ENCODE results near the gene FADS3.

The FADS3 gene

GRCh38 chr11:61855939-61856680 lies 35.2 kb downstream of the FADS3 start:
- DNase-seq (ENCODE audit: low read depth in 2 of 2): no peak

DNA sequence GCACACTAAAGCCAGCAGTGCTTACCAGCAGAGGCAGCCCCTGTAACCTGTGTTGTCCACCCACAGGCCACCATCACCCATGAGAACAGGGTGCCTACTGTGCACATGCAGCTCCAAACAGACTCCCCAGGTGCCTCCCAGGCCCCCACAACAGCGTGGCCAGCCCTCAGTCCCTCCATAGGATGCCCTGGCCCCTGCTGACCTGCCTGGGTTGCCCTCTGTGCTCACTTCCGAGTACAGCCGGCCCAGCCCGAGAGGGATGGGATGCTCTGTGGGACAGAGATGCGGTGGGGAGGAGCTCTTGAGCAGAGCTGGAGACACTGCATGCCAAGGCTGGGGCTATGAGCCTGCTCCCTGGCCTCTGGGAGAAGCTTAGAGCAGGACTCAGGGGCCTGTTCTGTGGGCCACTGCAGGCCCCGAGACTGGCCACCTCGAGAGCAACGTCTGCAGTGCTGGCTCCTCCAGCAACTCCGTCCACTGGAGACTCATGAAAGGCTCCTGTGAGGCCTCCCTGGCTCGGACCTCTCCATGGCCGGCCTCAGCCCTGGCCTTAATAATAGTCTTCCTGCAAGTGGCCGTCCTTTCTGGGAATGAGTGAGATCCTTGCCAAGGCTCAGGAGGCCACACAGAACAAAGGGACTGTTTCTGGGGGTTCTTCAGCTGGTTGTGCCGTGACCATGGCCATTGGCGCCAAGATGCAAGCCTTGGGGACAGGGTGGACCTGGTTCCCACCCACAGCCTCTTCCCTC lies 36.2 kb downstream of the FADS3 start:
- DNase-seq (ENCODE audit: low read depth in 2 of 2): no peak

- DNase-seq (ENCODE audit: low read depth in 2 of 2): no peak
These were observed 37.0 kb downstream of the FADS3 start for GRCh38 chr11:61854206-61854895.

DNA sequence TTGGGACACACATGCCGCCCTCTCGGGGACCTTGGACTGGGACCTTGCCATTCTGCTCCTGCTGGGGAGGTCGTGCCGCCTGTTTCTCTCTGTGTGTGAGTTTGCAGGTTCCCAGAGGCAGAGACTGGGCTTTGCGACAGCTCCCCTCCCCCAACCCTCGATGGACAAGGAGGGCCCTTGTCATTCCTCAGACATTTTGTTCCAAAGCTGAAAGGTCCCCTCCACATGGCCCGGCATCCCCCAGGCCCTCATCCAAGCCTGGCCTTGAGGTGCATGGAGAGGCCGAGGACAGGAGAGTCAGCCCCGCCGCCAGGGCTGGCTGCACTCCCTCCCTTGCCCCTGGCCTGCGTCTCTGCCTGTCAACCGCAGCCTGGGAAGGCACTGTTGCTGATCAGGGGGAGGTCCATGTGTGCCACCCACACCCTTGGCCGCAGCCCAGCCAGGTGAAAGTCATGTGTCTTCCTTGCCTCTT lies 37.6 kb downstream of the FADS3 start:
- DNase-seq (ENCODE audit: low read depth in 2 of 2): no peak

- DNase-seq (ENCODE audit: low read depth in 2 of 2): no peak
These were observed 39.4 kb downstream of the FADS3 start for GRCh38 chr11:61851900-61852295.

- DNase-seq (ENCODE audit: low read depth in 2 of 2): no peak
These were observed 40.0 kb downstream of the FADS3 start for GRCh38 chr11:61851113-61851899.

DNA sequence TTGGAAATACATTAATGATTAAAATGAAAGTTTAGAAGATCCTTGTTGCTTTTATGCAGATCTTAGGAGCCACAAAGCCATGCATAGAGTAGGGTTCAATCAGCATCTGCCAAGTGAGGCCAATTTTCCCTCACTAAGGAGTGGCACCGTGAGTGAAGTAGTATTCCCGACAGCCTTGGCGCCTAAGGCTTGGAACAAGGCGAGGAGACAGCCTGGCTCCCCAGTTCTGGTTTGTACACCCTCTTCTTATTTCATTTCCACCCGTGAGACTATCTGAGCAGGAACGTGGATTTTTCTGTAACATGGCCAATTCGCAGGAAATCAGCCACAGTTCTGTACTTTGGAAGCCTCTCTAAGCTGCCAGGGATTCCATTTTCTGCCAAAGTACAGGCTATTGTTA lies 40.7 kb downstream of the FADS3 start:
- no peak for DNase-seq (ENCODE audit: low read depth in 2 of 2)

- no peak for DNase-seq (ENCODE audit: low read depth in 2 of 2)
These were observed 42.7 kb downstream of the FADS3 start for GRCh38 chr11:61848631-61849030.

DNA sequence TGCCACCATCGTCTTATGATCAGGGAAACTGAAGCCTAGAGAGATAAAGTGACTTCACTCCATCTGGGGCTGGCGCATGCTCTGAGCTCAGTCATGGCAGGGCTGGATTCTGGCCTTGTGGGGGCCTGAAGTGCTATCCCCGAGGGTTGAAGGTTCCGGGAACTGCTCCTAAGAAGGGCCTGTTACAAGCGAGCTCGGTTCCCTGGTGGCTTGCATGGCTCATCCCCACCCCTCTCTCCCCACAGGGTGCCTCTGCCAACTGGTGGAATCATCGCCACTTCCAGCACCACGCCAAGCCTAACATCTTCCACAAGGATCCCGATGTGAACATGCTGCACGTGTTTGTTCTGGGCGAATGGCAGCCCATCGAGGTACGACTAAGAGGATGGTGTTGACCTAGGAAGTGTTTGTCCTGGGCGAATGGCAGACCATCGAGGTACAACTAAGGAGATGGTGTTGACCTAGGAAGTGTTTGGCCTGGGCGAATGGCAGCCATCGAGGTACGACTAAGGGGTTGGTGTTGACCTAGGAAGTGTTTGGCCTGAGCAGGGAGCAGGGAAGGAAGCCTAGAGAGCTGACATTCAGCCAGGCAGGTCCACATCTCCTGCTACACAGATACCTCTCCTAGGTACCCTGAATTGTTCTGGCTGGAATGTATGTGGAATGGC lies 43.3 kb downstream of the FADS3 start:
- DNase-seq (ENCODE audit: low read depth in 2 of 2): no peak

- no peak for DNase-seq (ENCODE audit: low read depth in 2 of 2)
These were observed 44.9 kb downstream of the FADS3 start for GRCh38 chr11:61846362-61847020.

- DNase-seq (ENCODE audit: low read depth in 2 of 2): no peak
These were observed 46.3 kb downstream of the FADS3 start for GRCh38 chr11:61844909-61845565.

DNA sequence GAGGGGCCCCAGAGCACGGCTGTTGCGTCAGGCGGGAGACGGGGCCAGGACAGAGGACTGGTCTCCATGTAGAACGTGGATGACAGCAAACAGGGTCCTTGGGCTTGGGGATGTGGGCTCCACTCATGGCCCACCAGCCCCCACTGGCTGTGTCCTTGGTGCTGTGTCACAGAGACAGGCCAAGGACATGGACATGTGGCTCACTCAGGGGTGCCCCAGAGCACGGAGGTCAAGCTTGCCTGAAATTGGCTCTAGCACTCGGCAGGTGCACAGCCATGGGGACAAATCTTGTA lies 48.9 kb downstream of the FADS3 start:
- no peak for DNase-seq (ENCODE audit: low read depth in 2 of 2)

DNA sequence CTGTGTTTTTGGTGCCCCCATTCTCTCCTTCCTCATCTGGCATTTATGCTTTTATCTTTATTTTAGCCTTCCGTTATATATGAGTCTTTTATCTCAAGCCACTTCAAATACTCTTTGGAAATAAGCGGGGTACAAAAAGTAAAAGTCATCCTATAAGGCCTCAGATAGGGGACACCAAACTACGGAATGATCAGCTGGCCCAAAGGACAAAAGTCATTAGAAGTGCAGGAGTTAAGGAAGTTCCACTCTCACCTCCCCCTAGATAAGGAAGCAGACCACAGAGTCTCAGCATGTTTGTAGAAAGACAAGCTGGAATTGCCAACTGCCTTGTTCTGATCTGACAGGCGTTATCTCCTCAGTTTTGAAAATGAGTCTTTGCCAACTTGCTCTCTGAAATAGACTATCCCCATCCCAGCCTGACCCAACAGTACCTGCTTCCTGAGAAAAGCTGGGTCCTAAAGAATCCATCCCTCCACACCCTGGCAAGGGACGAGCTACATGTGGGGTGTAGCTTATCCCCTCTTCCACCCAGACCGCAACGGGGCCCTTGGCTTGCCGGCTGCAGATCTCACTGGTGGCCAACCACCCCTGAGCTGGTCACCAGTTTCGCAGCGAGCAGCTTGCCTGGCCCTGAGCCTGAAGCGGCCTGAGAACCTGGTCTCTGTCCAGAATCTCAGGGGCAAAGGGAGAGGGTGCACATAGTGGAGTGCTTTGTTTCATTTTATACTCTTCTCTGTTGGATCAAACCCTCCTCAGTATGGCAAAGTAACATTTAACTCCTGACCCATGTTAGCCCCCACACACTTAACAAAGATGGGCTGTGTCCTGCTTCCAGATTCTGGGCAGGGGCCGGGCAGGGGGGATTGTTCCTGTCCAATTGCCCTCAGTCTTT lies 49.5 kb downstream of the FADS3 start:
- no peak for DNase-seq (ENCODE audit: low read depth in 2 of 2)

GRCh38 chr11:61840371-61840770 lies 51.0 kb downstream of the FADS3 start:
- DNase-seq (ENCODE audit: low read depth in 2 of 2): no peak

GRCh38 chr11:61839742-61840141 lies 51.6 kb downstream of the FADS3 start:
- DNase-seq (ENCODE audit: low read depth in 2 of 2): no peak

GRCh38 chr11:61838921-61839320 lies 52.4 kb downstream of the FADS3 start:
- DNase-seq (ENCODE audit: low read depth in 2 of 2): no peak

DNA sequence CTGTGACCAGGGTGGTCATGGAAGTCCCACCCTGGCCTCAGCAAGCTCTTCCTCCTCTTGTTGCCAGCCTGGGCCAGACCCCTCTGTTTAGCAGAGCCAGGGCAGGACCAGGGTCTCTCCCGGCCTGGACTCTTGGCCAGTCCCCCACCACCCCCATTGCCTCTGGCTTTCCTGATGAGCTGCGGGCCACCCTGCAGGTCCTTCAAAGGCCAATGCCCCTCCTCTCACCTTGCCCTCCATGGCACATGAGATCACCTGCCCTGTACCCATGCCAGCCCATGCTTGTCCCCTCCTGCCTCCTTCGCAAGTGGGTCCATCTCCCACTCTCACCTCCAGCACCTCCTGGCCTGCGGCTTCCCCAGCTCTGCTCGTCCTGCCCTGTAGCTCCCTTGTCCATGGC lies 52.8 kb downstream of the FADS3 start:
- no peak for DNase-seq (ENCODE audit: low read depth in 2 of 2)

DNA sequence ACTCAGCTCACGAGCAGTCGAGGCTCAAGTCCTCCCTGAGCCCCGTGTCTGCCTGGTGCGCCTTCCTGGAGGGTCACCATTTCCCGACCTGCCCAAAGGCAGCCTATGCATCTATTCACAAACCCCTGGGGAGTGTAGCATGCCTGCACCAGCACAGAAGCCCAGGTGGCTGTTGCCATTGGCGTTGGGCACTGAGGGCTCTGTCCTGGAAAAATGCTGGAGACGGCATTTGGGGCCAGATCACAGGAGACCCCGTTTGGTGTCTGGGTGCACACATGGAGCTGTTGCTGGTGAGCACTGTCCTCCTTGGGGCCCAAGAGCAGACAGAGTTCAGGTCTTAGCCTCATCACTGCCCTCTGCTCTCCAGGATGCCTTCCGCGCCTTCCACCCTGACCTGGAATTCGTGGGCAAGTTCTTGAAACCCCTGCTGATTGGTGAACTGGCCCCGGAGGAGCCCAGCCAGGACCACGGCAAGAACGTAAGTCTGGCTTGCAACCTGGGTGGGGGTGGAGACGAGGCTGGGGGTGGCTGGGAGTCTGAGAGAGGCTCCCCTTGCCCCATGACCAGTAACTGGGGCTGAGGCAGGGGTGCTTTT lies 53.8 kb downstream of the FADS3 start:
- DNase-seq (ENCODE audit: low read depth in 2 of 2): no peak

- no peak for DNase-seq (ENCODE audit: low read depth in 2 of 2)
These were observed 55.2 kb downstream of the FADS3 start for GRCh38 chr11:61836193-61836592.
